SU-DHL-6 (cell line): ENCODE results near the gene GALNT14.

ENCODE experiments used
- H2AFZ ChIP-seq: fragments of 200-600 bp; sonication (generic); 2 replicates; pipeline ENCODE4 v1.6.1; 2014; ENCODE audit warnings: low read depth, mild to moderate bottlenecking, moderate library complexity, mixed read lengths, antibody characterized with exemption, low read length; ENCODE audit not compliant: severe bottlenecking
- H3F3A ChIP-seq: fragments of 200-600 bp; shearing (Covaris generic); 2 replicates; pipeline ENCODE4 v1.6.0; 2016; ENCODE audit warnings: antibody characterized with exemption, mild to moderate bottlenecking; ENCODE audit not compliant: insufficient read depth
- H3K27ac ChIP-seq: fragments of 200-600 bp; sonication (generic); 2 replicates; pipeline ENCODE4 v1.5.1; 2016; ENCODE audit warnings: low read depth, mild to moderate bottlenecking, low read length, moderate library complexity, mixed read lengths
- H3K27me3 ChIP-seq: fragments of 200-600 bp; sonication (generic), shearing (Covaris generic); 2 replicates; pipeline ENCODE4 v1.6.0; 2014; ENCODE audit warnings: mild to moderate bottlenecking, low read length
- H3K36me3 ChIP-seq: fragments of 200-600 bp; sonication (generic); 2 replicates; pipeline ENCODE4 v1.6.1; 2014; ENCODE audit warnings: mild to moderate bottlenecking, low read length, mixed read lengths
- H3K4me2 ChIP-seq: fragments of 300-600, 200-600 bp; shearing (Covaris generic), sonication (generic); 2 replicates; pipeline ENCODE4 v1.6.0; 2014; ENCODE audit warnings: low read length, low read depth, mild to moderate bottlenecking; ENCODE audit not compliant: poor library complexity, severe bottlenecking
- H3K4me3 ChIP-seq: fragments of 200-600 bp; sonication (generic); 2 replicates; pipeline ENCODE4 v1.5.1; 2014; ENCODE audit warnings: antibody characterized with exemption, low read length, mild to moderate bottlenecking, mixed read lengths; ENCODE audit not compliant: insufficient read depth, poor library complexity, severe bottlenecking
- H3K79me2 ChIP-seq: fragments of 200-600 bp; sonication (generic); 2 replicates; pipeline ENCODE4 v1.6.1; 2014; ENCODE audit warnings: mild to moderate bottlenecking, low read length, moderate library complexity; ENCODE audit not compliant: insufficient read depth
- H3K9ac ChIP-seq: fragments of 200-600 bp; sonication (generic); 2 replicates; pipeline ENCODE4 v1.7.0; 2014; ENCODE audit warnings: mild to moderate bottlenecking, low read length
- H3K9me2 ChIP-seq: fragments of 200-600 bp; sonication (generic); replicated peaks from 2 replicates; pipeline ENCODE4 v1.6.1; 2014; ENCODE audit warnings: low read length; ENCODE audit not compliant: insufficient read depth
- H3K9me3 ChIP-seq: fragments of 200-600 bp; sonication (generic); 2 replicates; pipeline ENCODE4 v1.6.1; 2014; ENCODE audit warnings: low read length, mixed read lengths; ENCODE audit not compliant: insufficient read depth
- H4K20me1 ChIP-seq: fragments of 200-600 bp; sonication (generic); 2 replicates; pipeline ENCODE4 v1.6.1; 2014; ENCODE audit warnings: low read depth, mild to moderate bottlenecking, antibody characterized with exemption, low read length, moderate library complexity, mixed read lengths
- CTCF ChIP-seq: fragments of 200-600 bp; sonication (generic); IDR thresholded peaks from one replicate; pipeline ENCODE4 v1.5.1; 2017; ENCODE audit warnings: antibody characterized with exemption, mild to moderate bottlenecking, low read length, moderate library complexity; ENCODE audit not compliant: insufficient read depth, poor library complexity, severe bottlenecking
- EZH2phosphoT487 ChIP-seq: fragments of 200-600 bp; sonication (generic), shearing (Covaris generic); conservative IDR thresholded peaks from 2 replicates; pipeline ENCODE4 v1.6.1; 2018; ENCODE audit warnings: mild to moderate bottlenecking, antibody characterized with exemption, low read length, moderate library complexity, mixed read lengths

GALNT14 gene

GRCh38 chr2:30866974-30867373 lies 271.3 kb downstream of the GALNT14 start:
- no peaks in the 10 kb centered on the region for H3K27me3 ChIP-seq
- H2AFZ ChIP-seq, result no peak overlapping the region
- no peaks in the 10 kb centered on the region for H3F3A ChIP-seq
- H3K9me3 ChIP-seq, result no peaks in the 10 kb centered on the region
- H3K9me2 ChIP-seq, result no peaks in the 10 kb centered on the region
- no peak overlapping the region for H3K4me2 ChIP-seq
- H4K20me1 ChIP-seq, result no peaks in the 10 kb centered on the region
- H3K9ac ChIP-seq, result no peak overlapping the region
- no peaks in the 10 kb centered on the region for H3K36me3 ChIP-seq
- TF ChIP-seq EZH2phosphoT487 (no peak), CTCF (no peak)
- no peak overlapping the region for H3K27ac ChIP-seq
- no peaks in the 10 kb centered on the region for H3K79me2 ChIP-seq
- no peak overlapping the region for H3K4me3 ChIP-seq

DNA sequence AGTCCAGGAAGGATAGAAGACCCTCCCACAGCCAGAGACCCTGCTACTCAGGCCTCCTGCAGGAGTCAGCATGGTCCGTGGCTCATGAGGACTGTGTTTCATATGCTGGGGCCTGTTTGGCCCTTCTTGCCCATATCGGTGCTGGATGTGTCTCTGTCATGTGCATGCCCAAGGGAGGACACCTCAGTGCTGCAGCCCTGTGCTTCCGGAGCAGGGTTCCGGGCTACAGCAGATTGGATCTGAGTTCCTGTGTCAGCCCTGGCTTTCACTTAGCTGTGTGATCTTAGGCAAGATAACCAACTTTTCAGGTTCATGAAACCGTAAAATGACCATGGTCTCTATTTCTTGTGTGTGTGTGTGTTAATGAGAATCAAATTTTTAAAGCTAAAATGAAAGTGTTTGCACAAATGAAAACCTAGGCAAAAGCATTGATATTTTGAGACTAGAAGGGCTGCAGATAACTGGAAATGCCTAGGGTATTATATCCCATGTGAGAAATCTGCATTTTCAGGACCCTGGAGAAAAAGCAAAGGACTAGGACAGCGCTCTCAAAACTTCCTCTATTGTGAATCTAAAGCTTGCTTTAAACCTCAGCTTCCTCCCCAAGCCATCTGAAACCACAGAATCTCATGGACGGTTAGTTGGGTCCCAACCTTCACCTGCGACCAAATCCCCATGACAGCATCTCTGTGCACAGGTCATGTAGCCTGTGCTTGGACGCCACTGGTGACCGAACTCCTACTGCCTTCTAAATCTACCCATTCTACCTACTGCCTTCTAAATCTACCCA lies 272.2 kb downstream of the GALNT14 start:
- Histone ChIP-seq H3K27me3 (no peaks in the 10 kb centered on the region), H3K4me3 (no peak overlapping the region), H3K79me2 (no peaks in the 10 kb centered on the region), H3K27ac (no peak overlapping the region), H3F3A (no peaks in the 10 kb centered on the region), H4K20me1 (no peaks in the 10 kb centered on the region), H3K9me3 (no peaks in the 10 kb centered on the region), H3K4me2 (no peak overlapping the region), H3K9ac (no peak overlapping the region), H3K36me3 (no peaks in the 10 kb centered on the region), H3K9me2 (no peaks in the 10 kb centered on the region), H2AFZ (no peak overlapping the region)
- TF ChIP-seq EZH2phosphoT487 (no peak), CTCF (no peak)

GRCh38 chr2:30865243-30865642 lies 273.0 kb downstream of the GALNT14 start:
- Histone ChIP-seq H3K79me2 (no peaks in the 10 kb centered on the region), H3K4me2 (no peak overlapping the region), H3K9me2 (no peaks in the 10 kb centered on the region), H3K4me3 (no peak overlapping the region), H3K9me3 (no peaks in the 10 kb centered on the region), H4K20me1 (no peaks in the 10 kb centered on the region), H3K9ac (no peak overlapping the region), H3K36me3 (no peaks in the 10 kb centered on the region), H3K27ac (no peak overlapping the region), H2AFZ (no peak overlapping the region), H3F3A (no peaks in the 10 kb centered on the region), H3K27me3 (no peaks in the 10 kb centered on the region)
- TF ChIP-seq EZH2phosphoT487 (no peak), CTCF (no peak)
